HCT116 (cell line): Measurements from ENCODE around the gene CTIF. TPM values are rescaled to one million over a fixed set of nuclear protein-coding genes. Genes with fewer than 3 reads are reported as not detected.

Experiments
- ATAC-seq: fragments of 200-7000 bp; cut with Tn5 transposase; 2 replicates; pipeline ENCODE4 v1.9.1; 2020; ENCODE audit warnings: mild to moderate bottlenecking, moderate library complexity
- BruUV-seq: library from RNA; stranded (reverse); fragments of 400-500 nt; replicated peaks from 2 replicates; lab custom pipeline; 2021; lab: Mats Ljungman, UMichigan
- CTCF ChIA-PET: fragments of 300-600 bp; sonication (Branson Sonifier 250); formaldehyde crosslinking; loops from one replicate; lab custom pipeline; 2021; ENCODE audit warnings: antibody characterized with exemption; lab: Charles Lee
- POLR2A ChIA-PET: fragments of 300-600, 350-600 bp; sonication (Branson Sonifier 250); formaldehyde crosslinking; loops from one replicate; lab custom pipeline; 2021; ENCODE audit warnings: antibody characterized with exemption; lab: Charles Lee
- RAD21 ChIA-PET, 2 experiments: fragments of 300-600 bp; sonication (Branson Sonifier 250); formaldehyde crosslinking; loops; one replicate each; lab custom pipeline; 2023; ENCODE audit warnings: low total read pairs in 2 of 2; ENCODE audit not compliant: uncharacterized antibody in 2 of 2, unreplicated experiment in 2 of 2, low non-redundant PET in 1 of 2; lab: Charles Lee
- DNase-seq: peaks from one replicate; pipeline ENCODE4 v3.0.0-alpha.2; 2010; ENCODE audit warnings: low read depth, low spot score
- H2AFZ ChIP-seq: fragments of 200-600 bp; shearing (Covaris generic), sonication (generic); 2 replicates; pipeline ENCODE4 v1.6.1; 2017; ENCODE audit warnings: low read depth, mixed run types, mixed read lengths, antibody characterized with exemption, low read length; ENCODE audit not compliant: poor library complexity, severe bottlenecking
- H3K27ac ChIP-seq: 2 replicates; pipeline ENCODE4 v1.5.1; 2012; ENCODE audit warnings: low read depth, low read length
- H3K27me3 ChIP-seq: fragments of 200-600 bp; sonication (generic); 2 replicates; pipeline ENCODE4 v1.6.1; 2016; ENCODE audit warnings: mixed run types, low read length, mixed read lengths; ENCODE audit not compliant: insufficient read depth
- H3K36me3 ChIP-seq, 2 experiments: fragments of 200-500 bp in 1 of 2; fragments of 200-600 bp in 1 of 2; sonication (Bioruptor generic) in 1 of 2; sonication (generic) in 1 of 2; 2 replicates each; pipeline versions ENCODE4 v1.5.1 to v1.6.1; 2014 to 2016; ENCODE audit warnings: low read length in 2 of 2, inconsistent platforms in 1 of 2, mixed read lengths in 1 of 2, mixed run types in 1 of 2; ENCODE audit not compliant: insufficient read depth in 2 of 2, control insufficient read depth in 1 of 2
- H3K4me1 ChIP-seq, 2 experiments: fragments of 200-600 bp in 1 of 2; sonication (generic) in 1 of 2; 2 replicates each; pipeline versions ENCODE4 v1.5.1 to v1.6.1; 2012 to 2017; ENCODE audit warnings: low read length in 2 of 2, inconsistent platforms in 1 of 2, mild to moderate bottlenecking in 1 of 2, mixed read lengths in 1 of 2, mixed run types in 1 of 2, moderate library complexity in 1 of 2; ENCODE audit not compliant: insufficient read depth in 2 of 2, control insufficient read depth in 1 of 2
- H3K4me2 ChIP-seq: fragments of 200-600 bp; sonication (generic); 2 replicates; pipeline ENCODE4 v1.6.1; 2017; ENCODE audit warnings: mixed run types, low read length, mixed read lengths
- H3K4me3 ChIP-seq, 2 experiments: fragments of 200-600 bp in 1 of 2; sonication (generic) in 1 of 2; replicated peaks in 1 of 2; 2 replicates each; pipeline ENCODE4 v1.5.1; 2011 to 2016; ENCODE audit warnings: low read length in 2 of 2, control low read depth in 1 of 2, low read depth in 1 of 2, mild to moderate bottlenecking in 1 of 2, mixed read lengths in 1 of 2, mixed run types in 1 of 2
- H3K79me2 ChIP-seq: fragments of 200-600 bp; sonication (generic); 2 replicates; pipeline ENCODE4 v1.6.1; 2017; ENCODE audit warnings: mild to moderate bottlenecking, mixed run types, low read length, moderate library complexity, mixed read lengths; ENCODE audit not compliant: insufficient read depth
- H3K9ac ChIP-seq: fragments of 200-600 bp; sonication (generic); 2 replicates; pipeline ENCODE4 v1.6.1; 2016; ENCODE audit warnings: low read length, mixed read lengths
- H3K9me2 ChIP-seq: fragments of 200-600 bp; sonication (generic), shearing (Covaris generic); 2 replicates; pipeline ENCODE4 v1.6.1; 2017; ENCODE audit warnings: mixed run types, mild to moderate bottlenecking, moderate library complexity; ENCODE audit not compliant: insufficient read depth
- H3K9me3 ChIP-seq, 2 experiments: fragments of 200-500 bp in 1 of 2; fragments of 200-600 bp in 1 of 2; sonication (Bioruptor generic) in 1 of 2; sonication (generic) in 1 of 2; 2 replicates each; pipeline ENCODE4 v1.6.1; 2014 to 2017; ENCODE audit warnings: low read length in 2 of 2, mixed read lengths in 2 of 2, inconsistent platforms in 1 of 2, low read depth in 1 of 2, mild to moderate bottlenecking in 1 of 2, mixed run types in 1 of 2, moderate library complexity in 1 of 2; ENCODE audit not compliant: control insufficient read depth in 1 of 2, insufficient read depth in 1 of 2
- H4K20me1 ChIP-seq: fragments of 200-600 bp; sonication (generic), shearing (Covaris generic); 2 replicates; pipeline ENCODE4 v1.6.1; 2017; ENCODE audit warnings: mixed run types, mild to moderate bottlenecking, moderate library complexity; ENCODE audit not compliant: insufficient read depth
- EZH2phosphoT487 ChIP-seq: fragments of 200-600 bp; IDR thresholded peaks from 2 replicates; pipeline ENCODE4 v1.6.1; 2018; ENCODE audit warnings: antibody characterized with exemption, borderline replicate concordance
- POLR2A ChIP-seq: IDR thresholded peaks from 2 replicates; pipeline ENCODE4 v1.7.0; 2011; ENCODE audit warnings: borderline replicate concordance; ENCODE audit not compliant: insufficient read depth, insufficient read length; ENCODE audit errors: extremely low read depth
- POLR2AphosphoS5 ChIP-seq: IDR thresholded peaks from 2 replicates; pipeline ENCODE4 v1.6.1; 2011; ENCODE audit warnings: mild to moderate bottlenecking, low read depth, low read length, moderate library complexity
- RAD21 ChIP-seq: IDR thresholded peaks from 2 replicates; pipeline ENCODE4 v1.6.1; 2012; ENCODE audit warnings: low read depth, mild to moderate bottlenecking
- ZBTB33 ChIP-seq: IDR thresholded peaks from 2 replicates; pipeline ENCODE4 v1.6.1; 2011; ENCODE audit warnings: mild to moderate bottlenecking, low read length, moderate library complexity; ENCODE audit not compliant: insufficient replicate concordance; ENCODE audit errors: extremely low read depth
- intact Hi-C: fragments of 100-400 bp; cut with micrococcal nuclease; formaldehyde crosslinking; loops from 2 replicates; pipeline ENCODE4 v1.10.0; 2022
- total RNA-seq: library from RNA; stranded (reverse); gene quantifications from one replicate; pipeline ENCODE4 v1.2.1, GENCODE V29; 2021; ENCODE audit not compliant: unreplicated experiment

The CTIF gene
- total RNA-seq, 1 experiment from 2014 or later, result 19.7 TPM

- H3K4me1 ChIP-seq, result peaks cover 0 to 8% of the 10 kb centered on the region in 2 experiments; a peak in 1 of 4 replicates
- H2AFZ ChIP-seq, result no peak overlapping the region
- no peaks in the 10 kb centered on the region for H3K9me2 ChIP-seq
- H3K4me3 ChIP-seq, result no peak overlapping the region
- ATAC-seq (no peak), DNase-seq (no peak)
- BruUV-seq, result no TSS peak
- no peak for TF ChIP-seq RAD21
- no peak for TF ChIP-seq ZBTB33
- no peak for TF ChIP-seq EZH2phosphoT487
- TF ChIP-seq POLR2AphosphoS5, result no peak
- TF ChIP-seq POLR2A, result no peak
- no peaks in the 10 kb centered on the region for H3K79me2 ChIP-seq
- ChIA-PET POLR2A (no interaction called here), CTCF (no interaction called here), RAD21 (no interaction called here)
- H3K9me3 ChIP-seq, result no peaks in the 10 kb centered on the region
- H3K27ac ChIP-seq, result no peak overlapping the region
- no peak overlapping the region for H3K4me2 ChIP-seq
- no peaks in the 10 kb centered on the region for H3K36me3 ChIP-seq
- no peaks in the 10 kb centered on the region for H3K27me3 ChIP-seq
- H3K9ac ChIP-seq, result no peak overlapping the region
- intact Hi-C loops, result no loop called here
- no peaks in the 10 kb centered on the region for H4K20me1 ChIP-seq
These were observed 259.8 kb downstream of the CTIF start for GRCh38 chr18:48798334-48799245.
